GM19438 (cell line): Measurements from ENCODE around the gene DNAI1.

Experiments used
- ATAC-seq: cut with Tn5 transposase; IDR thresholded peaks from one replicate; pipeline ENCODE4 v1.9.1; 2021; ENCODE audit warnings: low read depth; ENCODE audit not compliant: unreplicated experiment

The DNAI1 gene

DNA sequence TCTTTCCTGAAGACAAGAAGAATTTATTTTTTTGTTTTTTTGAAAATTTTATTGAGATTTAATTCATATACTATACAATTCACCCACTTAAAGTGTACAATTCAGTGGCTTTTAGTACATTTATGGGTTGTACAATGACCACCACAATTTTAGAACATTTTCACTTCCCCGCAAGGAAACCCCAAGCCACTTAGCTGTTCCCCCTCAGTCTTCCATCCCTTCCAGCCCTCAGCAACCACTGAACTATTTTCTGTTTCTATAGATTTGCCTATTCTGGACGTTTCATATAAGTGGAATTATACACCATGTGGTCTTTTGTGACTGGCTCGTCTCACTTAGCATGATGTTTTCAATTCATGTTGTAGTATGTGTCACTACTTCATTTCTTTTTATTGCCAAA, 28.0 kb downstream of the DNAI1 start:
- ATAC-seq: no peak

DNA sequence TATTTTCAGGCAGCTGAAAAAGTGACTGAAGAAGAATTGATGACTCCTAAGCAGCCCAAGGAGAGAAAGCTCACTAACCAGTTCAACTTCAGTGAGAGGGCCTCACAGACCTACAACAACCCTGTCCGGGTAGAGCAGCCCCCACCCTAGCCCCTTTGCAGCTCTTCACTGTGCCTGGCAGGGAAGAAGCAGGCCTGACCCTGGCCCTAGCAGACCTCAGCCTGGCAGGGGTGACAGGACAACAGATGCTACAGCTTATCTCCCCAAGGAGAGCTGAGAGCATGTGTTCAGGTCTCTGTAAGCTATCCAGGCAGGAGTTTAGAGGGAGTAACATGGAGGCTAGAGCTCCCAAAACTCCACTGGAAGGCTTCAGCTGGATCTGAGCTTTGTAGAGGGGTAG, 31.8 kb downstream of the DNAI1 start:
- no peak for ATAC-seq

DNA sequence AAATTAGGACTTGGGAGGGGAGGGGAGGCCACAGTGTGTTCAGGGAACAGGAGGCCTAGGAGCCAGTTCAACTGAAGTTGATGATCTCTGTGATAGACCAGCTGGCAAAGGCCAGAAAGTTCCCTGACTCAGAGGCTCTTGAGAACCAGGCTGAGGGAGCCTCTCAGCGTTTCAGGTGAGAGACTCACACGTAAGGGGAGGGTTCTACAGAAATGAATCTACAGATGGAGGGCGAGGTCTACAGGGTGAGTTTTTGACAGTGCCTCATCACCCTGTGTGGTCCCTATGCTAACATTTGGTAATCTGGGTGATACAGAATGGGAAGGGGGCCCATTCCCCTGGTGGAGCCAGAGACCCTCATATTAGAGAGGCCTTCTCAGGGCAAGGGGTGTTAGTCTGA, 32.2 kb downstream of the DNAI1 start:
- no peak for ATAC-seq

DNA sequence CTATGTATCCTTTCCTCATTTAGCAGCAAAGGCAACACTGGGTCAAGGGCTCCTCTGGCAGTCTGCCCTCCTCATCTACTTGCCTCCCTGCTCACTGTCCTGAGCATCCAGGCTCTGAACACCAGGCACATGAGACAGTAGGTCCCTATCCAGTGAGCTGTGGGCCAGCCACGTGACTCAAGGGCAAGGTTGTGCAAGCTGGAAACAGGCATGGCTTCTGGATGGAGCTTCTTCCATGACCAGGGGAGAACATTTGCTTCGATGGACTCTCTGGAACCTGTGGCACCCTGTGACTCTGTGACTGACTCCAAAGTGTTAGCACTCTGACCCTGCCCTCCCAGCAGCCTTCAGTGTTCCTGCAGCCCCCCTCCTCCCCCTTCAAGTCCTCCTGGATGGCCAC, 33.0 kb downstream of the DNAI1 start:
- ATAC-seq: no peak

DNA sequence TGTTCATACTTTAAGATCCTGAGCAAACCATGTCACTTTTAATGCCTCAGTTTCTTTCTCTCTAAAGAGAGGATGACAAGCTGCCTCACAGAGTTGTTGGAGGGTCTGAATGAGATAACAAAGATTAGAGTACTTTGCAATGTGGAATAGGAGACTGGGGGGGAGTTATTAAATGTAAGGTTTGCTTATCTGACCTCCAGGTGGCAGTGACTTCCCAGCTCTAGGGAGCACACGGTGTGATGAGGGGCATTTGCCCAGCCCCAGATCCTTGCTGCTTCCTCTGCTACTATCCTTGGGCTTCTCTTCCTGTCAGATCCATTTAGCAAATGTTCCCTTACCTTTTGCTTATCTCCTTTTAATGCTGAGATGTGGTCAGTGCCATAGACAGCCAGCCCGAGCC, 33.4 kb downstream of the DNAI1 start:
- ATAC-seq: no peak

DNA sequence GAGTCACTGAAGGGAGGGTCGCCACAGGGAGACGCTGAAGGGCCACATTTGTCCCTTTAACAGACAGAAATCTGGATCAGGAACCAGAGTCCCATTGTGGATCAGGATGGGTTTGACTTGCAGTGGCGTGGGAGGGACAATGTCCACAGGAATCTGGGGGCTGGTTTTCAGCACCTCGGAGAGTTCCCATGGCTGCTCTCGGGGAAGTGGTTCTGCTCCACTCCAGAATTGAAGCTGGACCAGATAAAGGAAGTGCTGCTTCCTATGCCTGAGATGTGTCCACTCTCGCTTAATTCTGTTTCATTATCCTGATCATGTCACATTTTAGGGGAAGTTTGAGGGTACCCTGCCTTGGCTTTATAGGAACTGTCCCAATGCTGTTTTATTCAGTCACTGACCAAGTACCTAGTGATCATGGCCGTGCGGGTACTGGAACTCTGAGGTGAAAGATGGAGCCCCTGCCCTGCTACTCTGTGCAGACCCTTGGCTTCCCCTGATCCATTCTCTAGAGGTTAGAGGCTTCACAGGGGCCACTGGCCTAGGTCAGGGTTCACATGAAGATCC, 35.4 kb downstream of the DNAI1 start:
- no peak for ATAC-seq

DNA sequence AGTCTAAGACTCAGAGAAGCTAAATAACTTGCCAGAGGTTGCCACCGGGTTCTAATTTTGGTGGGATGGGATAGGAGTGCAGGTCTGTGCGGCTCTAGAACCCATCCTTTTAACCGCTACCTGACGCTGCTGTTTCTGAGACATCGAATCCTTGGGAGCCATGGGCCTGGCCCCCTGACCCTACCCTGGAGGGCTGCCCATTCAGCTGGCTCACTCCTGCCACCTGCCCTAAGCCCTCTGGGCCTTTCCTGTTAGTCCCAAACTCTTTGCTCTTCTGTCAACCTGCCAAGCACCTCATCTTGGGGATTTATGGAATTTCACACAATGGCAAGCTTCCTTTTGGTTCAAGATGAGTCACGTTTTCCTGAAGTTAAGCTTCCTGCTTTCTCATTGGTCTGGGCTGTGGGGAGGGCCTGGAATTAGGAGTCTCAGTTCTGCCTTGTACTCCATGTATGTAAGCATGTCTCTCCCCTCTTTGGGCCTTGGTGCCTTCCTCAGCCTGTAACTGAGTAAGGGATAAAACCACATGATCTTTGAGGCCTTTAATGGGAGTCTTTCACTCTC, 37.6 kb downstream of the DNAI1 start:
- ATAC-seq: no peak

DNA sequence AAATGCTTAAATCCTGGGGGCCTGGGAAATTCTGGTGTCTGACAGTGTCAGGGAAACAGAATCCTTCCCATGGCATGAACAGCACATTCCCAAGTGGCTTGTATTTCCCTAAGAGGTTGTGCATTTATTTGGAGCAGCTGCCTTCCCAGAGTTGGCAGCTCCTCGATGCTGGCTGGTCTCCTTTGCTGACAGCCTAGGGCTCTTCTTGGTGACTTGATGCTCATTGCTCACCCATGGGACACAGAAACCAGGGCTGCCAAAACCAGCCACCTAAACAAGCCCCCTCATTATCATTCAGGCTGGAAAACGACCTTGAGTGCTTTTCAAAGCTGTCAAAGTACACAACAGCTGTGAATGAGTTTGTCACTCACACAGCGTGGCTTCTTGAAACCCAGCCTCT, 39.9 kb downstream of the DNAI1 start:
- ATAC-seq: no peak

DNA sequence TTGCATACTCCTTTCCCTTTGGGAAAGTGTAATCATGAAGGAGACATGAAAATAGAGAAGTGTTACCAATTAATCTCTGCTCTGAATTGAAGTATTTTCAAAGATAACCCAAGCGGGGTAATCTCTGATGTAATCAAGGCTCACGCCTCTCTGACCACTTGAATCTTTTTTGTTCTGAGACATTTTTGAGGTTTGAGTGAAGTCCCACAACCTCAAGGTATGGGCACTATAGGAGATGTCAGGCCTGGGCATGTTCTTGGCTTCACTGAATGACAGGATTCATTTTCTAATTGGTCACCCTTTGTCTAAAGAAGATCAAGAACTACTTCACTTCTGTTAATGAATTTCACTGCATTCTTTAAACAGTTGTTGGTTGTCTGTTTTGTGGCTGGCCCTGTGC, 40.5 kb downstream of the DNAI1 start:
- no peak for ATAC-seq

DNA sequence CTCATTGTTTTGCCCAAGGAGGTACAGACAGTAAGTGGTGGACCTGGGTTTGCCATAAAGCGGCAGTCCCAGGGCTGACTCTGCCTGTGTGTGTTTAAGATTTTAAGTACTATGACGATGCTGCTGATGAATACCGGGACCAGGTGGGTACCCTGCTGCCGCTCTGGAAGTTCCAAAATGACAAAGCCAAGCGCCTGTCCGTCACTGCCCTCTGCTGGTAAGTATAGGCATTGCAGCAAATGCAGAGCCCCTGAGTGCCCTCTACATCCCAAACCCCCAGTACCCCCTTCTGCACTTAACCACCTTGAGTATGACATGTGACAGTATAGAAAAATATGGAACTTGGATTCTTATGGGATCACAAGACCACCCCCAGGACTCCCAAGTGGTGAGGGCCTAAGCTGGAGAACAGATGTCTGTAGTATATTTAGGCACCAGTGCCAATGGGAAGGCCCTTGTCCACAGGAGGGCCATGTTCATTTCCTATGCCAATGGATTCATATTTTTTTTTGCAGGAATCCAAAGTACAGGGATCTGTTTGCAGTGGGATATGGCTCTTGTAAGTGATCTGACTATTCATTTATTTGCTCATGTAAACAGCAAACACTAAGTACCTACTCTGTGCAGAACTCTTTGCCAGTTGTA, 42.1 kb downstream of the DNAI1 start:
- no peak for ATAC-seq

DNA sequence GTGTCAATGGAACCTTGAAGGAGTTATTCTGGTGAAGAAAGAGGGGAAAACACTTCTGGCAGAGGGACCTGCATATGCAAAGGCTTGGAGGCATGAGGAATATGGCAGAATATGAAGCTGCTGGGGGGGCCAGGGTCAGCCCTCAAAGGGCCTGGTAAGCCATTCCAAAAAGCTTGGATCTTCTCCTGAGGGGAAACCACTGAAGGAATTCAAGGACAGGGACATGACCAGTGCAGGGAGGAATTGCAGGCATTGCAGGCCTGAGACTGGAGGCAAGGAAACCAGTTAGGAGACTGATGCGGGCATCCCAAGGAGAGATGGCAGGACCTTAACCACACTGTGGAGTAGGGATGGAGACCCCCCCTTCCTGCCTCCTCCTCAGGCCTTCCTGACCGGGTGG, 42.8 kb downstream of the DNAI1 start:
- ATAC-seq: no peak

DNA sequence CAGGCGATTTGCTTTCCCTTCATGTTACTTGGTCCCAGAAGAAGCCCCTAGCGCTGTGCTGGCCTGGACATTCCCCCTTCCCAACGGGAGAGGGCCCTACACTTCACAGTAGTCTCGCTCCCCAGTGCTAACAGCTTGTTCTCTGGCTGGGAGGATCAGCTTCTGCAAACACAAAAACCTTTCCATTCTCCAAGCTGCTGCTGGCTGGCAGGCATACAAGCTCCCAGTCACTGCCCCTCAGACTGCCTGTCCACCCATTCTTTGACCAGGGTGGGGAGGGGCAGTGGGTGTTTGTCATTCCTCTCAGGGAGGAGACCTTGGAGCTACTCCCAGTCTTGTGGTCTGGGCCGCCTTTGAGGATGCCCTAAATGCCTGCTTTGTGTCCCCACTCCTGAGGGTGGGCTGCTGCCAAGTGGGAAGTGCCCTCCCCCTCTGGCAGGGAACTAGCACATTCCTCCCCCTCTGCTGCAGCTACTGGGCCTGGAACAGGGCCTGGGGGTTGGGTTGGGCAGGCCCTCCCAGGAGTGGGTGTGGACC, 43.4 kb downstream of the DNAI1 start:
- ATAC-seq: no peak

DNA sequence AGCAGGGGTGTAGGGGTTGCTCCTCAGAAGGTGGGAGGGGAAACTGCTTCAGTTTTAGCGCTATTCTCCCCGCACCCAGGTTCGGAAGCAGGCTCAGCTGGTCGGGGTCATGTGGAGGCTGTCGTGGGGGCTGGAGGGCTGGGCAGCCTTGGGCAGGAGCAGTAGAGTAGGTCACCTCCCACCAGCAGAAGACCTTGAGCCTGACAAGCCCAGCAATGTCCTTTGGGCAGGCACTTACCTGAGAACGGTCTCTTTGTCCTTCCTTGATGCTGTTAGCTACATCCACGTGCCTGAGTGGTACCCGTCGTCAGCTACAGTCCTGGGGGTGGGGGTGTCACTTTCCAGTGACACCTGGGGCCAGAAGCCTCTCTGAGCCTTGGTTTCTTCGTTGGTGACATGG, 43.9 kb downstream of the DNAI1 start:
- no peak for ATAC-seq

DNA sequence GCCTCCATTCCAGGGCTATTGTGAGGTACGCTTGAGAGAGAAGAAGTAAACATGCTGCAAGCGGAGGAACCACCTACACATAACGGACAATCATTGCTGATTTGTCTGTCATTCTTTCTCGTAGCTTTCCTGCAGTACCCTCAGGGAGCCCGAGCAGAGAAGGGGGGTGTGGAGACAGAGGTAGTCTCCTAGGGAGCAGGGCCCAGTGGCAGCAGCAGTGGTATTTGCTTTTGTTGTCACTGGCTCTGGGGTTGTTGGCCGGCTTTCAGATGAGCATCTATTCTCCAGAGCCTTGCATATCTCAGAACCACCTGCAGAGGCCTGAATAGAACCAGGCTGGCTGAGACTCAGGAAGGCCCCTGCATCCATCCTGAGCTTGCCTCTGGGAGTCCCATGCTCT, 44.3 kb downstream of the DNAI1 start:
- no peak for ATAC-seq

DNA sequence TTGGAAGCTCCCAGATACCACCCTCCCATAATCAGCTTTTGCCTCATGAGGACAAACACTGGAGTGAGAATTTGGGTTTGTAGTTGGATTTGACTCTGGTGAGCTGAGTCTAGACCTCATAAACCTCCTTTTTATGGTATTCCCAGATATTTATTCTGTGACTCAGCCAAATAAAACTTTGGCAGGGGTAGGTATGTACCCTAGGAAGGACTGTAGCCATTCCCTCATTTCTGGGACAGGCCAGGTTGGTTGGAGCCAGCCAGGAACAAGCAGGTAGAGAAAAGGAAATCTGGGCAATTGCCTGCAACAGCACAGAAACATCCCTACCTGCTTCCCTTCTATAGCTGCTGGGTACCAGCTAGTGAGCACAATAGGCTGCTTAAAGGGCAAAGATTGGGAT, 44.8 kb downstream of the DNAI1 start:
- ATAC-seq: no peak

DNA sequence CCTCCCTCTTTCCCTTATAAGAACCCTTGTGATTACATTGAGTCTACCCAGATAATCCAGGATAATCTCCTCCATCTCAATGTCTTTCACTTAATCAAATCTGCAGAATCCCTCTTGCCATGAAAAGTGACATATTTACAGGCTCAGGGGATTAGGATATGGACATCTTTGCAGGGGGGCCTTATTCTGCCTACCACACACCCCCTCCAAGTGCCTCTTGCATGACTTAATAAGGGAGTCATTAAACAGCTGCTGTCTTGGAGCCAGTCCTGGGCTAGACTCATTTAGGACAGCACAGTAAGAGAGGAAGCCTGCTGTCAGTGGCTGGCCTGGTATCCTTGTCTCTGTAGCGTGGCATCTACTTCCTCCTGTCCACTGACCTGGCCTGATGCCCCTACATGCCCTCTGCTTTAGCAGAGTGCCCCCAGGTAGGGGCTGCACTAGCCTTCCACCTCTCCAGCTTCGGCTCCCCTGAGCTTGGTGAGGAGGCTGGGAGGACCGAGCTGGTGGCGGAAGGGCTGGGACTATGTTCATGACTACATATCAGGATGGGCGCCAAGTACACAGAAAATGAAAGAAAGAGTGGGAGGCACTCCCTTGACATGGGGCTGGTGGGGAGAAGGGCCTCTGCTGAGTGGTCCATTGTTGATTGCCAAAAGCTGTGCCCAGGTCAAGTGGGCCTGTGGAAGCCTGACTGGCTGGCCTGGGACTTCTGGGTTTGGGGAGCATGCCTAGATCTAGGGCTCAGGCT, 46.9 kb downstream of the DNAI1 start:
- no peak for ATAC-seq

DNA sequence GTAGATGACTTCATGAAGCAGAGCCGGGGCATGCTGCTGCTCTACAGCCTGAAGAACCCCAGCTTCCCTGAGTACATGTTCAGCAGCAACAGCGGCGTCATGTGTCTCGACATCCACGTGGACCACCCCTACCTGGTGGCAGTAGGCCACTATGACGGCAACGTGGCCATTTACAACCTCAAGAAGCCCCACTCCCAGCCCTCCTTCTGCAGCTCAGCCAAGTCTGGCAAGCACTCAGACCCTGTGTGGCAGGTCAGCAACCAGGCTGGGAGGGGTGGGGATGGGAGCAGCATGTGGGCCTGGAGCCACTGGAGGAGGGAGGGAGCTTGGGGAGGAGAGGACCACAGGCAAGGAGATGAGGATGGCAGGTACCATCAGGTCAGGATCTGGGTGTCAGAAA, 48.0 kb downstream of the DNAI1 start:
- no peak for ATAC-seq

DNA sequence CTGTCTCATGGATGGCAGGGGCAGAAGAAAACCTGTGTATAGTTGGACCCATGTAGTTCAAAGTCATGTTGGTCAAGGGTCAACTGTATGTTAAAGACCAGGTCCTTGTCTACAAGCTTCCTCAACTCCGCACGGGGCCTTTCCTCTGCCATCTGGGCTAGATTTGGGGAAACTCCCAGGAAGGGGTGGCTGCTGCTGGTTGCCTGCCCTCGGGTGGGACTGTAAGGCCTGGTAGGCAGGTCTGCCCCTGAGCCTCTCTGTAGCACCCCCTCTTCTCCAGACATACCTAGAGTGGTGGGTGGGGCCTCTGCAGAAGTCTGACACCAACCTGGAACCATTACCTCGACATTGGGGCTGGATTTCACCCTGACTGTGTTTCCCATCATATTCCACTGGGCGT, 49.0 kb downstream of the DNAI1 start:
- ATAC-seq: no peak

DNA sequence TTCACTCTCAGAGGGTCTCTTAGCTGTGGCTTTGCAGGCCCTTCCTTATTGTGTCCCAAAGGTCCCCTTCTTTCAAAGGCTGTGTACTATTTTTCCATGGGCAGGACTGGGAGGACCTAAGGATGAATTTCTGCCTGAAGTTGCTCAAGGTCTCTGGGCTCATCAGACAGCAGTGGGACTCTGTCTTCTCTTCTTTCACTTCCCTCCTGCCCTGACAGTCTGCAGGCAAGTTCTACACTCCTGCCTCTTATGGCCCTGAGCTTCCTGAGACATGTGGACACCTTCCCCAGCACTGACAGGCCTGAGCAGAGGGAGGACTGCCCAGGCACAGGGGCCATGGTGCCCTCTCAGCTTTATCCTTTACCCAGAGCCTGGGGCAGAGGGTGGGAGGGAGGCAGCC, 49.4 kb downstream of the DNAI1 start:
- no peak for ATAC-seq

DNA sequence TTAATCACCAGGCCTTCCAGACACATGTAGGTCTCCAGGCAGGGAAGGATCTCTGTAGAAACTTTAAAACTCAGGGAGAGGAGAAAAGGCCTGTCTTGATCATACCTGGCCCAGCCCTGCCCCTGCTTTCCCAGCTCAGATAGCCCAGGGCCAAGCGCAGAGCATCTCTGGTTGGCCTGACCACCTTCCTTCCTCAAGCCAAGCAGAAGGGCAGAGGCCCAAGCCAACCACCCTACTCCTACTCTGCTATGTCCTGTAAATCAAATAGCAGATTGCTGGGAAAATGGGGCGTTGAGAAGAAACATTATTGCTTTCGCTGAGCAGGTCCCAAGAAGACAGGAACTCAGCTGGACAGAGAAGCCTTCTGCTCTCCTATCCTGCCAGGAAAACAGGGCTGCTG, 49.9 kb downstream of the DNAI1 start:
- ATAC-seq: no peak

DNA sequence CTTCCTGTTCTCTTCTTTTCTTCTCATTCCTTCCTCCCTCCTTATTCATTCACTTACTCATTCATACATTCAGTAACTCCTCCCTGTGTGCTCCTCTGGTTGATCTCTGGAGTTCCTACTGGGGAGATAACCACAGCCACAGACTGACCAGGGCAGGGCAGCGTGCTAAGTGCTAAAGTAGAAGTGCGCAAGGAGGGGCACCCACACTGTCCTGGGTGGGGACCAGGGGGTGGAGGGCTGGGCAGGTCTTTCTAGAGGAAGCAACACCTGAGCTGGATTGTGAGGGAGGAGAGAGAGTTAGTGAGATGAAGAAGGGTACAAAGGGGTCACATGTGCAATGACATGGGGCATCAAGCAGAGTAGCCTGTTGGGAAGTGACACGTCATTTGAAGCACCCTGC, 50.3 kb downstream of the DNAI1 start:
- ATAC-seq: no peak
